Activated CD4-positive, alpha-beta T cell treated with anti-CD3 and anti-CD28 coated beads, Interleukin-2, amount 50 U/mL, for 48 hours (primary cell): ENCODE data around the gene AMD1.

ENCODE experiments used
- DNase-seq, 2 experiments: peaks; one replicate each; pipeline ENCODE4 v3.0.0-alpha.2; 2020

Gene AMD1

DNA sequence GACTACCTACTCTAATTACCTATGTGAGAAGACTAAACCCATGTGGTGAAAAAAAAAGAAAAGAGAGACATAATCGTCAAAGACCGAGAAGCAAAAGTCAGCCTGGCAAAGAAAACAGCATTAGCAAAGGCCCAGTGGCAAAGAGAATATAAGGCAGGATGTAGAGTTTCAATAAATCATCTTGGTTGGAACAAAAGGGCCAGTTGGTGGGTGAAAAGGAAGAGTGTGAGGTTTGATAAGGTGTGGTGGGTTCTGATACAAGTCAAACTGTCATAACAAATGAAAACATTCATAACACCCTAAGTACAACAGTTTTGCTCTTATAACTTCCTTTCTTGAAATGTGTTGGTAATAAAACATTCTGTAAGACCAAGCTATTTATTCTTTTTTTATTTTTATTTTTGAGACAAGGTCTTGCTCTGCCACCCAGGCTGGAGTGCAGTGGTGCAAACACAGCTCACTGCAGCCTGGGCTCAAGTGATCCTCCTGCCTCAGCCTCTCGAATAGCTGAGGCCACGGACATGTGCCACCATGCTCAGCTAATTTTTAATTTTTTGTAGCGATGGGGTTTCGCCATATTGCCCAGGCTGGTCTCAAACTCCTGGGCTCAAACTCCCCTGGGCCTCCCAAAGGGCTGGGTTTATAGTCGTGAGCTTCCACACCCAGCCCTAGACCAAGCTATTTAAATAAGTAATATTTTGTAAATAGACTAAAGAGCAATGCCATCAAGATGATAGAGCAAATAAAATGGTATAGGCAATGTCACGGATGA lies 65.0 kb downstream of the AMD1 start:
- DNase-seq: no peak

DNA sequence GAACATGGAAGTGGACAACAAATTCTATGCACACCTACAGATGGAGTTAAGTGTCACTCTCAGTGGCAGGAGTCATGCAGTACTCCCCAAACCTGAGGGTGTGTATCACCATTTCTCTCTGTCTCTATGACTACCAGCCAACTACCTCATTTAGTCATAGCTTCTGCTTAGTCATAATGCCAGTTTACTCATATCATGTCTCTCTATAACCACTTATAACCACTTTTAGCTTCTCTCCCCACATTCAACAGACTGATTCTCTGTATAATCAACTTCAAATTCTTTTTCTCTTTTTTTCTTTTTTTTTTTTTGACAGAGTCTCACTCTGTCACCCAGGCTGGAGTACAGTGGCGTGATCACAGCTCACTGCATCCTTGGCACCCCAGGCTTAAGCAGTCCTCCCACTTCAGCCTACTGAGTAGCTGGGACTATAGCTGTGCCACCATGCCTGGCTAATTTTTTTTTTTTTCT lies 70.1 kb downstream of the AMD1 start:
- DNase-seq: peak; percentile 43 to 52
